Cerebellar cortex (tissue), 1 donor: ENCODE data around the gene NTS.

ENCODE experiments used
- DNase-seq: peaks from one replicate; pipeline ENCODE4 v3.0.0-alpha.2; 2015; ENCODE audit warnings: low spot score

NTS gene, protein sequence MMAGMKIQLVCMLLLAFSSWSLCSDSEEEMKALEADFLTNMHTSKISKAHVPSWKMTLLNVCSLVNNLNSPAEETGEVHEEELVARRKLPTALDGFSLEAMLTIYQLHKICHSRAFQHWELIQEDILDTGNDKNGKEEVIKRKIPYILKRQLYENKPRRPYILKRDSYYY

DNA sequence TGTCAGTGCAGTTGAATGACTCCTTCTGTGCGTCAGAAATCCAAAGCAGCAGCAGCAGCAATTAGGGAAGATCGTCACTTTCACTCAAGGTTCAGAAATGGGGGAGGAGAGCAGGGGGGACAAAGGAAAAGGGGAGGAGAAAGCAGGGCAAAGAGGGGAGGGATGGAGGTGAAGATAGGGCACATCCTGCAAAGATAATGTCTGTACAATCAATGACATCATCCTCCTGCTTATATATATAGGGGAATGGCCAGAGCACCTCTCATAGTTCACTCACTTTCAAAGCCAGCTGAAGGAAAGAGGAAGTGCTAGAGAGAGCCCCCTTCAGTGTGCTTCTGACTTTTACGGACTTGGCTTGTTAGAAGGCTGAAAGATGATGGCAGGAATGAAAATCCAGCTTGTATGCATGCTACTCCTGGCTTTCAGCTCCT lies at the start of gene NTS:
Gene NTS, plus strand, starts transcription at position 265 of the 431 bp plus-strand sequence. Its CDS starts 109 bp downstream, at position 374.
- peak; percentile 45 for DNase-seq

DNA sequence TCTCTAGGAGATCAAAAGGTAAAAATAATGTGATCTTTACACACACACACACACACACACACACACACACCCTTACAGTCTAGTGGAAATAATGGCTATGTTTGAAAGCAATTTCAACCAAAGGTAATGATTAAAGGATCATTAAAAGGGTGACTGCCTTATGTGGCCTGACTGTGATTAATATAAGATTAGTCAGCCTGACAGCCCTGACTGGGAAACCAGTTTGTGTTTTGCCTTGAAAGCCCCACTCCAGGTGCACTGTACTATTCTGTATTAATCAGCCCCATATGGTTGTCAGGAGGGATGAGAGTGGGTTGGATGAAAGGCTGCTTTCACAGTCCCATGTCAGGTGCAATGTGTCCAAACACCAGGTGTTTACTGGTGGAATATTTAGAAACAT lies 48.3 kb upstream of the NTS start:
- peak; percentile 83 for DNase-seq

DNA sequence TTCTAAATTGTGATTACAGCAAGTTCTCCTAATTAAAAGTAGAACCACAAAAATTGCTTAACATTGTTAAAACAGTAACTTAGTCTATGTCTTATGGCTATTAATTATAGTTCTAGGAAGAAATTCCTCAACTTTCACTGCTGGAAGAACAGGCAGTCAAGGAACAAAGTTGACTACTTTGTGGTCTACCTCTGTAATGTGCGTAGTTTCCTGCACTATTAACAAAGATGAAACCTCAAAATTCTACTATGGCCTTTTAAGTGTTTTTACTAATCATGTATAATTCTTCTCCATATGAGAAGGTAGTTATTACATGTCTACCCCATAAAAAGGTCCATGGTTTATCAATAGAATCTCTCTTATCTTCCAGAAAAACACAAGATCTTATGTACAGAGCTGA lies 45.5 kb upstream of the NTS start:
- DNase-seq = no peak

GRCh38 chr12:85829391-85829790 lies 44.7 kb upstream of the NTS start:
- DNase-seq = no peak

GRCh38 chr12:85831327-85831990 lies 42.6 kb upstream of the NTS start:
- DNase-seq = no peak

- no peak for DNase-seq
These were observed 40.5 kb upstream of the NTS start for GRCh38 chr12:85833579-85833978.

DNA sequence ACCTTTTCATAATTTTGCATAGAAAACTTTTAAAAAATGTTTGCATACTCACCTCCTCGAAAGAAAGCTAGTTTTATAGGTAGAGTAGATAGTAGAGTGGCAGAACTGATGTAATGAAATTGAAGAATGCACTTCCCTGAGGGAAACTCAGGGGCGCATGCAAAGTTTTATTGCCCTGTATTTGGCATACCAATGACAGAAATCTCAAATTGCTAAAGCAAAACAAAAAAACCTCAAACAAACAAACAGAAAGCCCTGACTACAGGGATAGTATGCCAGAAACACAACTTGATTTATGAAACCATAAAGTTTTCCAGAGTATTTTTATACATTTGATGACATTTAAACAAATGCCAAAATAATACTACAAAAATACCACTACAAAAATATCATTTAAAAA lies 39.7 kb upstream of the NTS start:
- DNase-seq = no peak

DNA sequence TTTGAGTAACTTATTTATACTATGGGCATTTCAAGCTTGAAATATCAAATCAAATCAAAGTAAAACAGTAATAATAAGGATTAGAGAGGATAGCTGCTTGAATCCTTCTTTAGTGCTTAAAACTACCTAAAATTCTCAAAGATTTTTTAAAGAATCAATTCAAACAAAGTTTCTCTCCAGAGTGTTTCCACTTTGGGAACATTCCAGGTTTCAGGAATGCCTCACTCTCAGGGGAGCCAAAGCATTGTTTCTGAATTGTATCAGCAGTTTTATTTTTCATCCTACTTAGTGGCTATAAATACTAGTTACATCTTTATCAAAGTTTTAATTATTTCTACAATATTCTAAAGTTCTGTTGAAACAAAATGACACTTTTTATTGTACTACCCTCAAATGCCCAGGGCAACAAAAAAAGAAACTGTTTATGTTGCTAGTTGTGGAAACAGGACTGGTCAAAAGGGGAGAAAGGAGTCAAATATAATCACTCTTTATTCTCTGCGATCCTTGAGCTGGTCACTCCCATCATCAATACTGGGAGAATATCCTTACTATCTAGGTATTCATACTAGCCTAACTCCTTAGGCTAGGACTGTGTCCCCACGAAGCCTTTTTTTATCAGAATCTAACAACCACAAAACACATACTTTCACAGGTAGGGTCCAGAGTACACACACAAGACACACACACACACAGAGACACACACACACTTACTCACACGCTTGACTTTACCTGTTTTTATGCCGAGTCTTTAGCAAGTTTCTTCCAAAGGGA lies 38.5 kb upstream of the NTS start:
- DNase-seq = no peak

- DNase-seq = no peak
These were observed 37.7 kb upstream of the NTS start, which contains the start of gene RASSF9 for GRCh38 chr12:85836197-85837090. TSS of gene RASSF9 (minus strand) at chr12:85836409. CDS start at chr12:85836201, 208 bp downstream.

DNA sequence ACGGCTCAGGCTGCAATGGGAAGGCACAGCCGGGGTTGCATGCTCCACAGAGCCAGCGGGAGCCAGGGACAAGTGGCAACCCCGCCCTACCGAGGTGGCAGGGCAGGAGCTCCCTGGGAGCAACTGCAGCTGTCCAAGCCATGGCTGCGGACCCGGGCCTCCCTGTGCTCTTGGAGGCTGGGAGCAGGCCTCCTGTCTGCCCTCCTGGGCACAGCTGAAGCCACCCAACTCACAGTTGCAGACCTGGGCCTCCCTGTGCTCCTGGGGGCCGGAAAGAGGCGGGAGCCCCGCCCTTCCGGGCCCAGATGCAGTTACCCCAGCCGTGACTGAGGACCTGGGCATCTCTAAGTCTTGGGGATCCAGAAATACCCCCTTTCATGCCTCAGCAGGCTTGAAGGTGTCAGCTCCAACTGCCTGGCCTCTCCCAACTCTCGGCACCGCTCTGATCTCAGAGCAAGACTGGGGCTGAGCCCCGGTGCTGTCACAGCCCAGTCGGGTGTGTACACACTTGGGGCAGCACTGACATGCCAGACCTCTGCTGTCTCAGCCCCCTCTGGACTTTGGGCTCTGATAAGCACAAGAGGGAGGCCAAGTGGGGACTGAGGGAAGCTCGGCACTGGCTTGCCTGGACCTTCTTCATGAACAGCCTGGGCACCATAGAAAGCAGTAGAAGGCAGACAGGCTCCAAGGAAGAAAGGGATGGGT lies 30.3 kb upstream of the NTS start:
- DNase-seq = no peak

DNA sequence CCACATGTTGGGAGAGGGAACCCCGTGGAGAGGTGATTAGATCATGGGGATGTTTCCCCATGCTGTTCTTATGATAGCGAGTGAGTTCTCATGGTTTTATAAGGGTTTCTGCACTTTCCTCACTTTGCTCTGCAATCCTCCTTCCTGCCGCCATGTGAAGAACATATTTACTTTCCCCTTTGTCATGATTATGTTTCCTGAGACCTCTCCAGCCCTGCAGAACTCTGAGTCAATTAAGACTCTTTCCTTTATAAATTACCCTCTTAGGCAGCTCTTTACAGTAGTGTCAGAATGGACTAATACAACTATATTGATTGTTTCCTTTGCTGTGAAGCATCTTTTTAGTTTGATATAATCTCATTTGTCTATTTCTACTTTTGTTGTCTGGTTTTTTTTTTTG lies 24.8 kb upstream of the NTS start:
- DNase-seq = no peak

GRCh38 chr12:85855305-85855704 lies 18.8 kb upstream of the NTS start:
- DNase-seq = no peak

DNA sequence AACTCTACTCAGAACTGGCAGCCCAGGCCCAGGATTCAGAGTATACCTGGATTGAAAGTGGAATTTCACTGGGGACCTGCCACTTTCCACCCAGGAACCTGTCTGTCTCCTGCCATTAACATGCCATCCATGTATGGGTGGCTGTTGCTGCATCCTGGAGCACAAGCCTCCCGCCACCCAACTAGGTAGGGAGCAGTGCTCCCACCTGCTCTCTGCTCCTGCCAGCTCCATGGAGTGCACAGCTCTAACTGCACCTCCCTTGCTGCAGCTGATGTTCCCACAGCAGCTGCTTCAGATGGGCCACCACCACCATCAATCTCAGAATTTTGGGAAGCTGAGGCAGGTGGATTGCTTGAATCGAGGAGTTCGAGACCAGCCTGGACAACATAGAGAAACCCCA lies 17.1 kb upstream of the NTS start:
- no peak for DNase-seq

DNA sequence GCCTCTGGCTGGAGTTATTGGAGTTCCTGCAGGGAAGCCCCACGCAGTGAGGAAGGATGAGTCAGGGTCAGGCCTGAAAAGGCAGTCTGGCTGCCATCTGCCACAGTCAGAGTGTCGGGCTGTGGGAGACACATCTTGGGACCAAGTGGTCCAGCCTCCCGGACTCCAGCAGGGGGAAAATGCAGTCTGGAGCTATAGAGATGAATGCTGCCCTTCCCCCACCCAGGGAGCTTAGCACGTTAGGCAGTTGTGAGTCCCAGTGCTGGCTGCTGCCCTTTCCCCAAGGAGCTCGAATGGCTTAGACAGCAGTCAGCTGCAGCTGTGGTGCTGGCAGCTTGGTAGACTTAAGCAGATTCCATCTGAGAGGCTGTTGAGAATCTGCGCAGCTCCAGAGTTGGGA lies 8.2 kb upstream of the NTS start:
- DNase-seq = no peak

- peak; percentile 67 for DNase-seq
These were observed 6.9 kb upstream of the NTS start for GRCh38 chr12:85866986-85867776.

DNA sequence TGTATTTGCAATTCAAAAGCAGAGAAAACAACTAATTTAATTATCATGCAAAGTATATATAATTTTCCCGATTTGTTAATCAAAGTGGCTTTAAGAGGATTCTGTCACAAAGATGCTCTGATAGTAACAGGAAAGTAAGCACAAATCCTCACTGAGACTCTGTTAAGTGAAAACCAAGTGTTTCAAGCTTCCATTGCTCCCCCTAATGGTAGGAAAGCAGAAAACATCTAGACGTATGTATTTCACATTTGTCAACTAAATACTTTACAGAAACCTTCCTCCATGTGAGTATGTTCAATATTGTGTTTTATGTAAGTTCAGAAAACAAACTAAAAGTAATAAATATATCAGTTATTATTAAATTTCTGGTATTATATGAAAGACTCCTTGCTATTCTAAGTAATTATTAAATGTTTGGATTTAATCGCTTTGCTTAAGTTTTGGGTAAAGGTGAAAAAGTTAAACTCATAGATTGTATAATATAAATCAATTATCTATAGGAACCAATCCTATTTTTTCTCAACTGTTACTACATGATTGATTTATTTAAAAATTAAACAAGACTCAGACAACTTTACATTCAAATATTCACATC lies 1.5 kb upstream of the NTS start:
- peak; percentile 83 for DNase-seq

GRCh38 chr12:85877459-85877858 lies 3.4 kb downstream of the NTS start:
- DNase-seq = no peak

GRCh38 chr12:85883763-85884162 lies 9.7 kb downstream of the NTS start:
- DNase-seq = no peak

DNA sequence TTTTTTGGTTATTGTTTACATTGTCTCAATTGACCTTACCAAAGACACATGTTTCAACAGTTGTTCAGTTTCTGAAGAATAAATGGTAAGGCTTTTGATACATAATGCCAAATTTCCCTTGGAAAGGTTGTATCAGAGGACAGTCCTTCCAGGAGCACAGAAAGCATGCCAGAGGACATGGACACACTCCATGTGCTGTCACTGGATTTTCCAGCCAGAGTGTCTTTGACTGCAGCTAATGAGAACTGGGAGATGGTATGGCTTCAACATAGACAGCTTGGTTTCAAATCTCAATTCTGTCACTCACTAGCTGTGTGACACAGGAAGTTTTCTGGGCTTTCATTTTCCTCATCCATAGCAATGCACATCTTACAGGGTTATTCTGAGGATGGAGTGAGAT lies 20.6 kb downstream of the NTS start:
- DNase-seq = no peak

DNA sequence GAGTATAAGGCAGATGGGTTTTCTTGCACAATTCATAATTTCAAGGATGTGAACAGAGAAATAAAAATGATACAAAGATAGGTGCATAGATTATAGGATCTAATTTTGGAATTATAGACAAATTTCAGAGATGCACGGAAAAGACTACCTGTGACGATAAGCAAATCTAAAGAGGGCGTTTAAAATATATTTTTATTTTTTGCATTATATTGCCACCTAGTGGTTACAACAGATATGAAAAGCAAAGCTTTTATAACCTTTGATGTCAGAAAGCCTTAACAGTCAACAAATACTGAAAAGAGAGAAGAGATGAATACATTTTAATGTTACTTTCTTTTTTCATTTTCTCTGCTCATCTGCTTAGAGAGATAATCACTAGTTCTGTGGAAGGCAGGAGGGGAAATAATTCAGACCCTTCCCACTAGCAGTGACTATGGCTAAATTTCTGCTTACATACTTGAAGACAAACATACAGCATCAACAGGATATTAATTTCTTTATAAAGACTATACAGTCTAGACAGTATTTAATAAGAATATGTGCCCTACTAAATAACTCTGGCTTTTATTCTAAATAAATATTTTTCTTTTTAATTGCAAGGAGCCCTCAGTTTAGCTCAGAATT lies 46.3 kb downstream of the NTS start:
- DNase-seq = peak; percentile 52
